CD8-positive, alpha-beta memory T cell (primary cell): ENCODE data around the gene CENPS. TPM values are rescaled to one million over a fixed set of nuclear protein-coding genes. Genes with fewer than 3 reads are reported as not detected.
A peak's percentile ranks its signal among the peaks of the same experiment; 100 is the strongest.

Source experiments
- CTCF ChIA-PET: fragments of 350-600 bp; sonication (Branson Sonifier 250); formaldehyde crosslinking; loops from one replicate; lab custom pipeline; 2021; ENCODE audit warnings: antibody characterized with exemption; lab: Charles Lee
- POLR2A ChIA-PET: fragments of 350-600 bp; sonication (Branson Sonifier 250); formaldehyde crosslinking; loops from one replicate; lab custom pipeline; 2021; ENCODE audit warnings: antibody characterized with exemption; lab: Charles Lee
- DNase-seq, 5 donors: peaks; one replicate each; pipeline versions ENCODE4 v3.0.0 to v3.0.0-alpha.2; 2020 to 2022; ENCODE audit warnings: mixed read lengths in 1 of 5
- H3K27ac ChIP-seq: one replicate; pipeline ENCODE4 v1.7.0; 2013; ENCODE audit warnings: low read depth, mild to moderate bottlenecking, low read length, moderate library complexity
- H3K27me3 ChIP-seq: 2 replicates; pipeline ENCODE4 v1.7.0; 2013; ENCODE audit warnings: low read length, mild to moderate bottlenecking; ENCODE audit not compliant: insufficient read depth, poor library complexity, severe bottlenecking
- H3K36me3 ChIP-seq: 2 replicates; pipeline ENCODE4 v1.7.0; 2013; ENCODE audit warnings: mild to moderate bottlenecking, low read length, moderate library complexity; ENCODE audit not compliant: insufficient read depth
- H3K4me1 ChIP-seq: 2 replicates; pipeline ENCODE4 v1.7.0; 2013; ENCODE audit warnings: mild to moderate bottlenecking, low read length, moderate library complexity; ENCODE audit not compliant: insufficient read depth
- H3K4me3 ChIP-seq: 2 replicates; pipeline ENCODE4 v1.7.0; 2013; ENCODE audit warnings: mild to moderate bottlenecking, low read length
- H3K9me3 ChIP-seq: 2 replicates; pipeline ENCODE4 v1.7.0; 2013; ENCODE audit warnings: mild to moderate bottlenecking, low read length
- H3K27ac Mint-ChIP-seq, 8 donors: one replicate each; pipeline ENCODE4 v1.8.0; 2020 to 2021; ENCODE audit warnings: mixed read lengths in 8 of 8, mild to moderate bottlenecking in 6 of 8, inconsistent platforms in 3 of 8, moderate library complexity in 3 of 8
- H3K27me3 Mint-ChIP-seq, 2 donors: one replicate each; pipeline ENCODE4 v1.8.0; 2020 to 2021; ENCODE audit warnings: mixed read lengths in 2 of 2, mild to moderate bottlenecking in 1 of 2, moderate library complexity in 1 of 2
- H3K36me3 Mint-ChIP-seq, 3 donors: one replicate each; pipeline ENCODE4 v1.8.0; 2020 to 2021; ENCODE audit warnings: mixed read lengths in 3 of 3, inconsistent platforms in 1 of 3, mild to moderate bottlenecking in 1 of 3
- H3K4me1 Mint-ChIP-seq, 3 donors: one replicate each; pipeline ENCODE4 v1.8.0; 2020 to 2021; ENCODE audit warnings: mixed read lengths in 3 of 3, inconsistent platforms in 1 of 3, mild to moderate bottlenecking in 1 of 3
- H3K4me3 Mint-ChIP-seq, 7 donors: one replicate each; pipeline ENCODE4 v1.8.0; 2020 to 2021; ENCODE audit warnings: mixed read lengths in 7 of 7, mild to moderate bottlenecking in 6 of 7, moderate library complexity in 4 of 7, inconsistent platforms in 2 of 7
- H3K9me3 Mint-ChIP-seq, 5 donors: one replicate each; pipeline ENCODE4 v1.8.0; 2020 to 2022; ENCODE audit warnings: mixed read lengths in 5 of 5, mild to moderate bottlenecking in 3 of 5, moderate library complexity in 2 of 5, inconsistent platforms in 1 of 5
- polyA plus RNA-seq: library from polyadenylated mRNA; unstranded; fragments of 300-500 nt; fragmentation: Illumina TruSeq; gene quantifications from one replicate; pipeline ENCODE4 v1.2.3, GENCODE V29; 2021
- total RNA-seq, 2 experiments: library from RNA; stranded (reverse); gene quantifications; one replicate each; pipeline ENCODE4 v1.2.3, GENCODE V29; 2021

Gene CENPS
- total and polyA plus RNA-seq, 3 experiments from 2014 or later = 9.7 to 32.2 (median 32.2) TPM

- no peak for DNase-seq
- Mint-ChIP-seq H3K4me3 (no peak overlapping the region), H3K27me3 (no peaks in the 10 kb centered on the region), H3K36me3 (peaks cover 0 to 22% (median 12%) of the 10 kb centered on the region in 3 donors), H3K4me1 (peaks cover 5 to 20% (median 15%) of the 10 kb centered on the region in 3 donors), H3K9me3 (no peaks in the 10 kb centered on the region), H3K27ac (peak overlapping the region in 1 of 8 donors; percentile 29)
- ChIA-PET POLR2A (interaction anchor here (1.0 kb wide), 1 partner anchor 14 kb away, joined by 3 read pairs; the partner anchor contains the start of gene PEX14), CTCF (interaction anchor here (0.9 kb wide), 1 partner anchor 279 kb away, joined by 3 read pairs; the partner anchor contains the start of gene KIF1B)
- no peak overlapping the region for H3K27ac ChIP-seq
- H3K4me3 ChIP-seq = no peak overlapping the region
- no peaks in the 10 kb centered on the region for H3K36me3 ChIP-seq
- H3K4me1 ChIP-seq = no peaks in the 10 kb centered on the region
- no peaks in the 10 kb centered on the region for H3K9me3 ChIP-seq
- no peaks in the 10 kb centered on the region for H3K27me3 ChIP-seq
Measured at GRCh38 chr1:10489291-10490055, 59.2 kb downstream of the CENPS start.

GRCh38 chr1:10490286-10490970 lies 60.2 kb downstream of the CENPS start:
- no peak overlapping the region for H3K27ac Mint-ChIP-seq
- peaks cover 9 to 23% (median 18%) of the 10 kb centered on the region in 3 donors for H3K4me1 Mint-ChIP-seq
- Histone ChIP-seq H3K4me1 (peaks cover 7% of the 10 kb centered on the region), H3K27me3 (no peaks in the 10 kb centered on the region), H3K36me3 (no peaks in the 10 kb centered on the region), H3K27ac (no peak overlapping the region), H3K4me3 (no peak overlapping the region), H3K9me3 (no peaks in the 10 kb centered on the region)
- no peaks in the 10 kb centered on the region for H3K9me3 Mint-ChIP-seq
- no peaks in the 10 kb centered on the region for H3K27me3 Mint-ChIP-seq
- no peak overlapping the region for H3K4me3 Mint-ChIP-seq
- POLR2A ChIA-PET = no interaction called here
- CTCF ChIA-PET = interaction anchor here (0.9 to 6.0 kb wide), 3 partner anchors 18 to 280 kb away, joined by 3 to 78 read pairs (median 6); partner anchors contain the start of genes CENPS and KIF1B
- DNase-seq = no peak
- H3K36me3 Mint-ChIP-seq = peaks cover 0 to 20% (median 8%) of the 10 kb centered on the region in 3 donors

Other genes with a start within 250 kb of the CENPS start
- 10 to 100 TPM; 17.5 to 17.8 TPM for gene KIF1B, start 219.9 kb upstream of the CENPS start, total RNA-seq
- gene KIF1B, start 219.9 kb upstream of the CENPS start, polyA plus RNA-seq = 2.6 TPM
- gene PGD, start 31.4 kb upstream of the CENPS start, total RNA-seq = 100 to 1,000 TPM; 115 to 116 TPM
- gene PGD, start 31.4 kb upstream of the CENPS start, polyA plus RNA-seq = 42.4 TPM
- under 1 TPM in 1 of 2 experiments, not detected in 1; 0.71 TPM for gene CORT, start 19.6 kb downstream of the CENPS start, total RNA-seq
- not detected for gene CORT, start 19.6 kb downstream of the CENPS start, polyA plus RNA-seq
- 10 to 100 TPM; 67.7 to 69.1 TPM for gene DFFA, start 42.1 kb downstream of the CENPS start, total RNA-seq
- gene DFFA, start 42.1 kb downstream of the CENPS start, polyA plus RNA-seq = 40.4 TPM
- 10 to 100 TPM; 18.2 to 22.2 TPM for gene PEX14, start 44.5 kb downstream of the CENPS start, total RNA-seq
- 5.1 TPM for gene PEX14, start 44.5 kb downstream of the CENPS start, polyA plus RNA-seq